ENCODE results near the gene PLD2.
A peak's percentile ranks its signal among the peaks of the same experiment; 100 is the strongest.

PLD2 gene

GRCh38 chr17:4789951-4790704, 16.8 kb upstream of the PLD2 start:
- TF ChIP-seq, protein P1, sequence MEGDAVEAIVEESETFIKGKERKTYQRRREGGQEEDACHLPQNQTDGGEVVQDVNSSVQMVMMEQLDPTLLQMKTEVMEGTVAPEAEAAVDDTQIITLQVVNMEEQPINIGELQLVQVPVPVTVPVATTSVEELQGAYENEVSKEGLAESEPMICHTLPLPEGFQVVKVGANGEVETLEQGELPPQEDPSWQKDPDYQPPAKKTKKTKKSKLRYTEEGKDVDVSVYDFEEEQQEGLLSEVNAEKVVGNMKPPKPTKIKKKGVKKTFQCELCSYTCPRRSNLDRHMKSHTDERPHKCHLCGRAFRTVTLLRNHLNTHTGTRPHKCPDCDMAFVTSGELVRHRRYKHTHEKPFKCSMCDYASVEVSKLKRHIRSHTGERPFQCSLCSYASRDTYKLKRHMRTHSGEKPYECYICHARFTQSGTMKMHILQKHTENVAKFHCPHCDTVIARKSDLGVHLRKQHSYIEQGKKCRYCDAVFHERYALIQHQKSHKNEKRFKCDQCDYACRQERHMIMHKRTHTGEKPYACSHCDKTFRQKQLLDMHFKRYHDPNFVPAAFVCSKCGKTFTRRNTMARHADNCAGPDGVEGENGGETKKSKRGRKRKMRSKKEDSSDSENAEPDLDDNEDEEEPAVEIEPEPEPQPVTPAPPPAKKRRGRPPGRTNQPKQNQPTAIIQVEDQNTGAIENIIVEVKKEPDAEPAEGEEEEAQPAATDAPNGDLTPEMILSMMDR (IDR thresholded peaks at IDR 0.05; ENCODE audit: low read depth, low read length, missing control alignments) = peak; percentile 76
- peak overlapping the region; percentile 68 for H3K4me3 ChIP-seq (ENCODE audit: low read depth, low read length)
- peak; percentile 46 for DNase-seq (ENCODE audit: low read depth)

DNA sequence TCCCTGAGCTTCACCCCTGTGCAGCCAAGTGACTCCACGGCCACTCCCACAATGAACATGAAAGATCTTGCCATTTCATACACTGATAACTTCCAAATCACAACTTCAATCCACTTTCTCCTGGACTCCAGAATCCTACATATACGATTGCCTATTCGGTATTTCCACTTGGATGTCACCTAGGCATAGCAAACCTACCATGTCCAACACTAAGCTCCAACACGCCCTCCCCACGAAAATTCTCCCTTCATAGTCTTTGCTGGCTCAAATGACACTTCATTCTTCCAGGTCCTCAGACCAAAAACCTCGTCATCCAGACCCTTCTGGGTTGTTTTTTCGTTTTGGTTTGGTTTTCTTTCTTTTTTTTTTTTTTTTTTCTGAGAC, 16.3 kb upstream of the PLD2 start:
- peak overlapping the region; percentile 68 for H3K4me3 ChIP-seq (ENCODE audit: low read depth, low read length)
- TF ChIP-seq, protein P1 (IDR thresholded peaks at IDR 0.05; ENCODE audit: low read depth, low read length, missing control alignments) = no peak
- no peak for DNase-seq (ENCODE audit: low read depth)

- TF ChIP-seq, protein P1 (IDR thresholded peaks at IDR 0.05; ENCODE audit: low read depth, low read length, missing control alignments) = no peak
- DNase-seq (ENCODE audit: low read depth) = no peak
- H3K4me3 ChIP-seq (ENCODE audit: low read depth, low read length) = no peak overlapping the region
These were observed 11.8 kb upstream of the PLD2 start for GRCh38 chr17:4795168-4795567.

- H3K4me3 ChIP-seq (ENCODE audit: low read depth, low read length) = peak overlapping the region; percentile 97
- TF ChIP-seq, protein P1 (IDR thresholded peaks at IDR 0.05; ENCODE audit: low read depth, low read length, missing control alignments) = no peak
- no peak for DNase-seq (ENCODE audit: low read depth)
These were observed 10.4 kb upstream of the PLD2 start for GRCh38 chr17:4796552-4796920.

DNA sequence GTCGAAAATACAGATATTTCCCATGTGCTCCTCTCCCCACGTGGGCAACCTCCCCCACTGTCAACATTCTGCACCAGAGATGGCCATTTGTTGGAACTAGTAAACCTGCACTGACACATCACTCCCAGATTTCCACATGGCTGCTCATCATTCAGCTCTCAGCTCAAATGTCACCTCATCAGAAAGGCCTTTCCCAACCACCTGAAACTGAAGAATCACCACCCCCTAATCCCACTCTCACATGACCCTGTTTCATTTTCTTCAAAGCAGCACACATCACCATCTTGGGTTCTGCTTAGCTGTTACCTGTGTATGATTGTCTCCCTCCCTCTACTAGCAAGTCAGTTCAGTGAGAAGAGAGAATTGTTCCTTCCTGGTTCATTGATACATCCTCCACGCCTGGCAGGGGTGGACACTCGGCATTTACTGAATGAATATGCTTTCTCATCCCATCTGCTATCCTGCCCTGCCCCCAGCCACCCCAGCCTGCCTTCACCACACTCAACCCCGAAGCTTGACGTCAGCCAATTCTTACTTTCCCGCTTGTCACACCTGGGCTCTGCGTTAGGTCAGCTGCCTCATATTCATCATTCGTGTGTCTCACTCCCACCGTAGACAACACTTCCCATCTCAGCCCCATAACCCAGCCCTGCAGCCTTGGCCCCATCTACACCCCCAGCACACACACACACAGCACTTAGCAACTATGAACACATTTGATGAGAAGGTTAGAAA, 6.3 kb upstream of the PLD2 start:
- TF ChIP-seq, protein P1 (IDR thresholded peaks at IDR 0.05; ENCODE audit: low read depth, low read length, missing control alignments) = no peak
- H3K4me3 ChIP-seq (ENCODE audit: low read depth, low read length) = no peak overlapping the region
- DNase-seq (ENCODE audit: low read depth) = no peak

DNA sequence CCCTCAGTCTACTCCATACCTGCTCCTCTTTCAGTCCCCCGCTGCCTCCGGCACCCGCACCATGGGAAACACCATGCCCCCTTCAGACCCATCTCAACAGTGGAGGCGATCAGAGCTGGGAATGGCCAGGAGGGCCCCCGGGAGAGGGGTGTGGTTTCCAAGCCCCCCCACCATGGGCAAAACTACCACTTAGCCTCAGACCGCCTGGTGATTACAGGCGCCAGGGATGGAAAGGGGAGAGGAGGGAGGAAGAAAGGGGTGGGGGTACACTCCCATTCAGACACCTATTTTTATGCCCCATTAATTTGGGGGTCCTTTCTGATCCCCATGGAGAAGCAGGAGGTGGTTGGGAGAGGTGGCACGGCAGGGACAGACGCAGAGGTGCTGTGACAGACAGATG, 4.7 kb upstream of the PLD2 start, which contains the start of gene C17orf114:
TSS of gene C17orf114 (minus strand) at position 101 of the 400 bp plus-strand sequence.
- TF ChIP-seq, protein P1 (IDR thresholded peaks at IDR 0.05; ENCODE audit: low read depth, low read length, missing control alignments) = no peak
- no peak for DNase-seq (ENCODE audit: low read depth)
- no peak within 1 kb of the TSS for H3K4me3 ChIP-seq (ENCODE audit: low read depth, low read length)
